ENCODE measurements around the gene ABCA3.

The ABCA3 gene

DNA sequence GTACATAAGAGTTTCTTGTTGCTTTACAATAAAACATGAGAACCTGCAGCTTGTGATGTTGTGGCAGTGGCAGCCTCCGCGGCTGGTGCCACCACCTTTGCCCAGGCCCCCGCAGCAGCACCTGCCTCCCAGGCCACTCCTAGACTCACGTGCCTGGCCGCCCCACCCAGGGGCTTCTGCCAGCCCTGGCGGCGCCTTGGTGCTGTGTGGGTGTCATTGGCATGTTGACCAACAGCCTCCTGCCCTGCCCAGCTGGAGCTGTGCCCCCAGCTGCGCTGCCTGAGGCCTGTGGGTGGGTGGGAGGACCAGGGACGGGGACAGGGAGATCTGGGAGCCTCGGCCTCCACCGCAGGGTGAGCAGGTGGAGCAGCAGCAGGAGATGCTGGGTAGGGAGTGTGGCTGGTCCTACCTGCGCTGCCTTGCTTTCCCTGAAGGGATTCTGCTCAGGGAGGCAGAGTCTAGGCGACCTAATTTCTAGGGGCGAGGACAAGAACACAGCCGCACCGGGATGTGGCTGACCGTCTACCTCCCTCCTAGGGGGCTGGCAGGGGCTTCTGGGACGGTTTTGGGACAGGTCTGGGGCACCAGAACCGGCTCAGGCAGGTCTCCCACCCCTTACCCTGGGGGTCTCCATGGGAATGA, 104.7 kb downstream of the ABCA3 start:
- no peak for DNase-seq (ENCODE audit: low read depth in 2 of 3, low spot score in 1 of 3)

DNA sequence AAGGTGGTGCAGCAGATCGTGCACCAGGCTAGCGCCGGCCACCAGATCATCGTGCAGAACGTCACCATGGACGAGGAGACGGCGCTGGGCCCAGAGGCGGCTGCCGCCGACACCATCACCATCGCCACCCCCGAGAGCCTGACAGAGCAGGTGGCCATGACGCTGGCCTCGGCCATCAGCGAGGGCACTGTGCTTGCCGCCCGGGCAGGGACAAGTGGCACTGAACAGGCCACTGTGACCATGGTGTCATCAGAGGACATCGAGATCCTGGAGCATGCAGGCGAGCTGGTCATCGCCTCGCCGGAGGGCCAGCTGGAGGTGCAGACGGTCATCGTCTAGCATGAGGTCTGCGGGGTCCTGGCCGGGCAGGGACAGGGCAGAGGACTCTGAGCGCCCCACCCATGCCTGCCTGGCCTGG, 105.3 kb downstream of the ABCA3 start:
- no peak for DNase-seq (ENCODE audit: low read depth in 2 of 3, low spot score in 1 of 3)

DNA sequence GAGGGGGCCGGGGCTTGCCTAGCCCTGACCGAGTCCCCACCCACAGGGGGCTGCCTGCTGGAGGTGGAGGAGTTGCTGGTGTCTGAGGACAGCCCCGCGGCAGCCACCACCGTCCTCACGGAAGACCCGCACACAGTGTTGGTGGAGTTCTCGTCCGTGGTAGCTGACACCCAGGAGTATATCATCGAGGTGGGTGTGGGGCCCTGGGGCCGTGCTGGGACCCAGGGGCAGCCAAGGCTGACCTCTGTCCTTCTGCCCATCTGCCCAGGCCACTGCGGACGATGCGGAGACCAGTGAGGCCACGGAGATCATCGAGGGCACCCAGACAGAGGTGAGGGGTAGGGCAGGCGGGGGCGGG, 105.7 kb downstream of the ABCA3 start:
- no peak for DNase-seq (ENCODE audit: low read depth in 2 of 3, low spot score in 1 of 3)

DNA sequence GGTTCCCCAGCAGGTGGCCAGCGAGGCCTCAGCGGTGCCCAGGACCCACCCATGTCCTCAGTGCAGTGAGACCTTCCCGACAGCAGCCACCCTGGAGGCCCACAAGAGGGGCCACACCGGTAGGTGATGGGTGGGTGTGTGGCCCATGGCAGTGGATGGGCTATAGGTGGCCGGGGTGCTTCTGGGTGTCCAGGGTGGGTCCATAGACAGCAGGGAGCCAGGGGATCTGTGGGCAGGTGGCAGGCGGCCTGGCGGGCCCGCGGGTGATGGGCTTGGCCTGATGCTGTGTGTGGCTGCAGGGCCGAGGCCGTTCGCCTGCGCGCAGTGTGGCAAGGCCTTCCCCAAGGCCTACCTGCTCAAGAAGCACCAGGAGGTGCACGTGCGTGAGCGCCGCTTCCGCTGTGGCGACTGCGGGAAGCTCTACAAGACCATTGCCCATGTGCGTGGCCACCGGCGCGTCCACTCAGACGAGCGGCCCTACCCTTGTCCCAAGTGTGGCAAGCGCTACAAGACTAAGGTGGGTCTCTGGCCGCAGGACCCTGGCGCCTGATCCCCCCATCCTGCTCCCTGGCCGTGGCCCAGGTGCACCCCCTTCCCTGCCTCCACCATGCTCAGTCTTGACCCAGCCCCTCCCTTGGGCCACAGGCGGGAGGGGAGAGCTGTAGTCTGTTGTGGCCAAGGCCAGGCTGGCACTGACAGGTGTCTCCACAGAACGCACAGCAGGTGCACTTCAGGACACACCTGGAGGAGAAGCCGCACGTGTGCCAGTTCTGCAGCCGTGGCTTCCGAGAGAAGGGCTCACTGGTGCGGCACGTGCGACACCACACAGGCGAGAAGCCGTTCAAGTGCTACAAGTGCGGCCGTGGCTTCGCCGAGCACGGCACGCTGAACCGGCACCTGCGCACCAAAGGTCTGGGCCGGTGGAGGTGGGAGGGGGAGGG, 106.4 kb downstream of the ABCA3 start:
- no peak for DNase-seq (ENCODE audit: low read depth in 2 of 3, low spot score in 1 of 3)

DNA sequence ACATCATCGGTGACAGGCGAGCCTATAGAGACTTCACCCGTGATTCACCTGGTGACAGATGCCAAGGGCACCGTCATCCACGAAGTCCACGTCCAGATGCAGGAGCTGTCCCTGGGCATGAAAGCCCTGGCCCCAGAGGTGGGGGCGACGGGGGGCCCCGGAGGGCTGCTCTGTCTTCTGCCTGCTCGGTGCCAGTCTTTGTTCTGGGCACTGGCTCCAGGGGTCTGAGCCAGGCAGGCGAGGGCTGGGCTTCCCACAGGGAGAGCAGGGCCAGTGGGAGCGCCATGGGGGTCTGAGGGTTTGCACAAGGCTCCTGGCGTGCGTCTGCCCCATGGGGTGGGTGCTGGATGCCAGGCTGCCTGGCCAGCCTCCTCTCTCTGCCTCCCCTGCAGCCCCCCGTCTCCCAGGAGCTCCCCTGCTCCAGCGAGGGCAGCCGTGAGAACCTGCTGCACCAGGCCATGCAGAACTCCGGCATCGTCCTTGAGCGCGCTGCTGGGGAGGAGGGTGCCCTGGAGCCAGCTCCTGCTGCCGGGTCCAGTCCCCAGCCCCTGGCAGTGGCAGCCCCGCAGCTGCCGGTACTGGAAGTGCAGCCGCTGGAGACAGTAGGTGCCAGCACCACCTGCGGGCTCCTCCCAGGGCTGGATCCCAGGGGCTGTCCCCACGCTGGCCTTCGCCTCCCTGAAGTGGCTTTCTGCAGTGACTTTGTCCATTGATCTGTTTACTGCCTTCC, 107.3 kb downstream of the ABCA3 start:
- DNase-seq (ENCODE audit: low read depth in 2 of 3, low spot score in 1 of 3) = no peak

DNA sequence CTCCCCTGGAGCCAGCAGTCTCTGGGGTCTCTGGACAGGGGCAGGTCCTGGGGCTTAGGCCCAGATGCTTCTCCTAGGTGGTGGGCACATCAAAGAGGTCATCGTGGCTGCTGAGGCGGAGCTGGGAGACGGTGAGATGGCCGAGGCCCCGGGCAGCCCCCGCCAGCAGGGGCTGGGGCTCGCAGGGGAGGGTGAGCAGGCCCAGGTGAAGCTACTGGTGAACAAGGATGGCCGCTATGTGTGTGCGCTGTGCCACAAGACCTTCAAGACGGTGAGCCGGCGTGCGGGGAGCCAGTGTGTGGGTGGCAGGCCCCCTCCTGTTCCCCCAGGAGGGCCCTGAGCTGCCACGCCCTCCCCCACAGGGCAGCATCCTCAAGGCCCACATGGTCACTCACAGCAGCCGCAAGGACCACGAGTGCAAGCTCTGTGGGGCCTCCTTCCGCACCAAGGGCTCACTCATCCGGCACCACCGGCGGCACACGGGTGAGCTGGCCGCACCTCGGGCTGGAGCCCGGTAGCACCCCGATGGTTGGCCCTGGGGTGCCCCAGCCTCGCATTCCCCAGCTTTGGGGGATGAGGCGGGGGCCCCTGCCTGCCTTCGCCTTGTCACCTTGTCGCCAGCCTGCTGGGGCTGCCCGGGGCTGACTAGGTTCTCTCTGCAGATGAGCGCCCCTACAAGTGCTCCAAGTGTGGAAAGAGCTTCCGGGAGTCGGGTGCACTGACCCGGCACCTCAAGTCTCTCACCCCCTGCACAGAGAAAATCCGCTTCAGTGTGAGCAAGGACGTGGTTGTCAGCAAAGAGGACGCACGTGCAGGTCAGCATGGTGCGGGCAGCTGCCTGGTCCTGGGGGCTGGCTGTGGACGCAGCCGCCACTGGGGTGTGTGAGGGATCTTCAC, 108.2 kb downstream of the ABCA3 start:
- DNase-seq (ENCODE audit: low read depth in 2 of 3, low spot score in 1 of 3) = no peak

DNA sequence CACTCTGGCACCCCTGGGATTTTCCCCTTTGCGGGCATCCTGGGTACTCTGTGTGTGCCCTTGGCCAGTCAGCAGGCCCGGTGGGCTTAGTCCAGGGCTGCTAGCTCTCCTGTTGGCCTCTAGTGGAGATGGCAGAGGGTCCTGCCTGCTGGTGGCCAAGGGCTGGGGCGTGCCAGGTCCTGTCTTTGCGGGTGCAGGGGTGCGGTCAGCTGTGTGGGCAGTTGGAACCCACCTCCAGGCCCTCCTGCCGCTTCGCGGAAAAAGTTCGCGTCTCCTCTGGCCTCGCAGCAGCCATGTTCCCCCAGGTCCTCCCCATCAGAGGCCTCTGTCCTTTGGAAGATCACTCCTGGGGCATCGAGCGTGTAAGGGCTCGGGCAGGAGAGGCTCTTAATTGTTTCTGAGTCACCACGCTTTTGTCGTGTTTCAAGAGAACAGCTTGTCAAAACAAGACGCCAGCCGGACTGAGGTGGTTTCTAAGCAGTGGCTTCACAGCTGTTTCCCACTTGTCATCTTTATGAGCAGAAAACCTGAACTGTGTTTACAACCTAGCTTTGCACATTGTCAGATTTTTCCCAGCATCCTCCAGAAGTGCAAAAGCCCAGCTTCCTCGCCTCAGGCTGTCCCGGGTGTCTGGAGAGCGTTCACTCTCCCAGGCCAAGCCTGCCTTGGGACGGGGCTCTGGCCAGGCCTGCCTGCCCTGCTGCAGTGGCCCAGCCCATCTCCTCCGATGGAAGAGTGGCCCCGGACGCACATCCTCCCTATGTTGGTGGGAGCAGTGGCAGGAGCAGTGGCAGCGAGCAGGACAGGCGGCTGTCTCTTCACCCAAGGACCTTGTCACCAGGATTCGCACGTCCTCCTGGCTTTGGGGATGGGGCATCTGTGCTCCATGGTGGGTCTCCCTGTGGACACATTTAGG, 109.3 kb downstream of the ABCA3 start:
- no peak for DNase-seq (ENCODE audit: low read depth in 2 of 3, low spot score in 1 of 3)

DNA sequence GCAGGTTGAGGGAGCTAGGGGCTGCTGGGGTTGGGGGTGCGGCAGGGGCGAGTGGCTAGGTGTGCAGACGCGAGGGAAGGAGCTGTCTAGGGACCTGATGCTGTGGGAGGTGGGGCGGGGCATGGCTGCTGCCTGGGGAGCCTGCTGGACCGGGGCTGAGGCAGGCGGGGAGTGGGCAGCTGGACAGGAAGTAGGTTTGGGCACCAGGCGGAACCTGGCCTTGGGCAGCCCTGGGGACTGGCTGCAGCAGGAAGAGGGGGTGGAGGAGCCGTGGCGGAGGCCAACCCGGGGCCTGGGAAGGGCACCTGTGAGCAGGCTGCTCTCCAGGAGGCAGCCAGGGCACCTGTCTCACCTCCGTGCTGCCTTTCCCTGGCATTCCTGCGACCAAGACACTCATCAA, 110.2 kb downstream of the ABCA3 start:
- no peak for DNase-seq (ENCODE audit: low read depth in 2 of 3, low spot score in 1 of 3)

DNA sequence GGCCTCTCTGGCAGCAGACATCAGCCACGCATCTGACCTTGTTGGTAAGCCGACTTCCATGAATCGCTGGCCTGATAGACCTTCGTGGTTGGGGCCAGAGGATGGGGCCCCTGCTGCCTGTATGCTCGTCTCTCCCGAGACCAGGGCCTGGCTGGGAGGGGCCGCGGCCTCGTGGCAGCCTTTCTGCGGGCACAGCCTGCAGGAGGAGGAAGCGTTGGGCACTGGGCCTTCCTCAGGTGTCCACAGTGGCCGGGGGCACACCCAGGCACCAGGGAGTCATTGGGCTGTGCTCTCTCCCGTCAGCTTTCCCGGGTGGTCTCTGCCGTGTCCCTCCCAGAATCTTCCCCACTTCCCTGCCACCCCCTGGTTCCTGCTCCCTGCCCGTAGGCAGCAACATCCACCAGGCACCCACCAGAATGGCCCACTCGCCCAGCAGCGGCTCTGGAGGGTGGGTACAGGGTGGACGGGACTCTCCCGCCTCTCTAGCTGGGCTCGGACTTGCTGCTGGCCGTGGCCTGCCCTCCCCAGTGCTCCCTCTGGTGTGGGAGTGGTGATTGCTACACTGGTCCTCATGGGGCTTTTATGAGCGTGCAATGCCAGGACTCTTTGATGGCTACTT, 110.8 kb downstream of the ABCA3 start:
- no peak for DNase-seq (ENCODE audit: low read depth in 2 of 3, low spot score in 1 of 3)

DNA sequence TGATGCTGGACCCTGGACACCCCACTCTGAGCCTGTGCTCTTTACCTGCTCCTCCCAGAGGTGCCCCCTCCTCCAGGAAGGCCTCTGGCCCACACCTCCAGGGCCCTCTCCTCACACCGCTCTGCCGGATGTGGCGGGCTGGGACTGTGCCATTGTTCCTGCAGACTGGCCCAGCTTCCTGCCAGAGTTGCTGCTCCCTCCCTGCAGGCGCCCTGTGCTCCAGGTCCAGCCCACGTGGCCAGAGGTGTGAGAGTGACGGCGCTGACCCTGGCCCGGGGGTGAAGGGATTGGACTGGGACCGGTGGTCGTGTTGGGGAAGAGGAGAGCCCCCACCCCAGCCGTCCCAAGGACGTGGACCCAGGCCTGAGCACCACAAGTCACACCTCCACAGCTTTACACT, 111.4 kb downstream of the ABCA3 start:
- no peak for DNase-seq (ENCODE audit: low read depth in 2 of 3, low spot score in 1 of 3)

DNA sequence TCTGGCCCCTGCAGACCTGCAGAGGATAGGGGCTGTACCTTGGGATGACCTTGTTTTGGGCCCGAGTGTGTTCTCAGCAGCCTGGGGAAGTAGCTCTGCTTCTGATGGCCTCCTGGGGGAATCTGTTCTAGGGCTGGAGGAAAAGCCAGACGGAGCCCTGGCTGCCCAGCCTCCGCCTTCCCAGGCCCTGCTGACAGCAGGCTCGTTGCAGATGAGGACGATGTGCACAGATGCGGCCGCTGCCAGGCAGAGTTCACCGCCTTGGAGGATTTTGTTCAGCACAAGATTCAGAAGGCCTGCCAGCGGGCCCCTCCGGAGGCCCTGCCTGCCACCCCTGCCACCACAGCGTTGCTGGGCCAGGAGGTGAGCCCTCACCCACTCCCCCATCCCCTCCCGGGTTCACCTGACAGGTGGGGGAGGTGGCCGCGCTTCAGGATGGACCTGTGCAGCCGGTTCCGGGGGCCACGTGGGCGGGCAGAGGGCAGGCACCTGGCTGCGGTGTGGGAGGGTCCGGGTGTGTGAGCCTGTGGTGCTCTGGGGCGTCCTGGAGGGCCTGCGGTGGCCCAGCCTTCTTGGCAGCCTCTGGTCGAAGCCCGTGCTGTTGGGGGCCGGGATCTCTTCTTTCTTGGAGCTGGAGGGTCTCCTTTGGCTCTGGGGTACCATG, 112.2 kb downstream of the ABCA3 start:
- no peak for DNase-seq (ENCODE audit: low read depth in 2 of 3, low spot score in 1 of 3)

DNA sequence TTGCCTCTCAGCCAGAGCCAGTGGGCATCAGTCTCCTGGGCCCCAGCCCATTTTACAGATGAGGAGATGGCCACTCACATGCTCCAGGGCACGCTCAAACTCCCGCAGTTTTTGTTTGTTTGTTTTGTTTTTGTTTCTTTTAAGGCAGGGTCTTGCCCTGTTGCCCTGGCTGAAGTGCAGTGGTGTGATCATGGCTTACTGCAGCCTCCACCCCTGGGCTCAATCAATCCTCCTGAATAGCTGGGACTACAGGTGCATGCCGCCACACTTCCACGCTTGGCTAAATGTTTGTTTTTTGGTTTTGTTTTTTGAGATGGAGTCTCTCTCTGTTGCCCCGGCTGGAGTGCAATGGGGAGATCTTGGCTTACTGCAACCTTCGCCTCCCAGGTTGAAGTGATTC, 113.6 kb downstream of the ABCA3 start:
- DNase-seq (ENCODE audit: low read depth in 2 of 3, low spot score in 1 of 3) = no peak

DNA sequence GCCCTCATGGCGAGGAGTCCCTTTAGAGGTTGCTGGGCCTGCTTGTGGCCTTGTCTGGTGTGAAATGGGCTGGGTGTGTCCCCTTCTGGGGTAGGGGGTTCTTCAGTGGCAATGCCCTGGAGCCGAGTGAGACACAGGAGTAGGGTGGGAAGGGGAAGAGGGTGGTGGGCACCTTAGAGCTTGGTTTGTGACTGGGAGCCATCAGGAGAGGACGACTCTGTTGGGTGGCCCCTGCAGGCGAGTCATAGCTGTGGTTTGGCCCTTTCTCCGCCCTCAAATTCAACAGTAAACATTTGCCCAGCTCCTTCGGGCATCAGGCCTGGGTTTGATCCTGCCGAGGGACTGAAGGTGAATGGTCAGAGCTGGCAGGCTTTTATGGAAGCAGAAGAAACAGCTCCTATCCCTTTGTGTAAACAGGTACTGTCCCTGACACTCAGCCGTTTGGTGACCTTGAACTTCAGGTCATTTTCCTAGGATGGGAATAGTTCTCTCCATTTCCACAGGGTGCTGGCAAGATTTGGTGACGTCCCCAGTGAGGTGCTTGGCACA, 114.2 kb downstream of the ABCA3 start:
- DNase-seq (ENCODE audit: low read depth in 2 of 3, low spot score in 1 of 3) = no peak

Measured in stimulated activated CD4-positive, alpha-beta T cell treated with anti-CD3 and anti-CD28 coated beads, Interleukin-12 subunit alpha, Interleukin-12 subunit beta, amount 100 ng/mL, for 48 hours (primary cell).